KMS-11 (cell line): ENCODE measurements around the gene OPRM1.

ENCODE experiments used
- H2AFZ ChIP-seq: fragments of 200-600 bp; sonication (generic); 2 replicates; pipeline ENCODE4 v1.6.1; 2016; ENCODE audit warnings: antibody characterized with exemption, mixed run types, low read depth
- H3K27ac ChIP-seq: fragments of 200-600 bp; sonication (generic); 2 replicates; pipeline ENCODE4 v1.6.1; 2016; ENCODE audit warnings: mild to moderate bottlenecking, mixed run types
- H3K27me3 ChIP-seq: fragments of 200-600 bp; sonication (generic); 2 replicates; pipeline ENCODE4 v1.6.1; 2017; ENCODE audit warnings: mild to moderate bottlenecking, low read depth, mixed run types, moderate library complexity; ENCODE audit not compliant: insufficient read depth
- H3K36me3 ChIP-seq: fragments of 200-600 bp; sonication (generic); 2 replicates; pipeline ENCODE4 v1.6.1; 2017; ENCODE audit warnings: mild to moderate bottlenecking, mixed run types; ENCODE audit not compliant: insufficient read depth
- H3K4me1 ChIP-seq: fragments of 200-600 bp; sonication (generic); 2 replicates; pipeline ENCODE4 v1.6.1; 2016; ENCODE audit warnings: mild to moderate bottlenecking, low read depth, mixed run types; ENCODE audit not compliant: poor library complexity, severe bottlenecking
- H3K4me2 ChIP-seq: fragments of 200-600 bp; sonication (generic); 2 replicates; pipeline ENCODE4 v1.7.0; 2016; ENCODE audit warnings: mild to moderate bottlenecking, mixed run types
- H3K4me3 ChIP-seq: fragments of 200-600 bp; sonication (generic); IDR thresholded peaks from 2 replicates; pipeline ENCODE4 v1.6.1; 2017; ENCODE audit warnings: low read depth, low read length, mixed read lengths; ENCODE audit not compliant: insufficient read depth
- H3K79me2 ChIP-seq: fragments of 200-600 bp; sonication (generic); 2 replicates; pipeline ENCODE4 v1.6.1; 2016; ENCODE audit warnings: low read depth, mixed run types; ENCODE audit not compliant: insufficient read depth
- H3K9ac ChIP-seq: fragments of 200-600 bp; sonication (generic); 2 replicates; pipeline ENCODE4 v1.6.1; 2016; ENCODE audit warnings: mild to moderate bottlenecking, mixed run types
- H4K20me1 ChIP-seq: fragments of 200-600 bp; sonication (generic); 2 replicates; pipeline ENCODE4 v1.6.1; 2016; ENCODE audit warnings: mild to moderate bottlenecking, mixed run types; ENCODE audit not compliant: insufficient read depth
- CTCF ChIP-seq: fragments of 200-600 bp; sonication (generic); conservative IDR thresholded peaks from 2 replicates; pipeline ENCODE4 v1.6.1; 2017; ENCODE audit warnings: low read depth, mild to moderate bottlenecking, antibody characterized with exemption, low read length, moderate library complexity, mixed read lengths

OPRM1 gene

GRCh38 chr6:154106251-154106650 is 67.2 kb downstream of the OPRM1 start:
- Histone ChIP-seq H3K27ac (no peak overlapping the region), H3K4me1 (no peaks in the 10 kb centered on the region), H3K4me3 (no peak overlapping the region), H3K4me2 (no peak overlapping the region), H3K27me3 (no peaks in the 10 kb centered on the region), H2AFZ (no peak overlapping the region), H3K36me3 (no peaks in the 10 kb centered on the region), H4K20me1 (no peaks in the 10 kb centered on the region), H3K9ac (no peak overlapping the region), H3K79me2 (no peaks in the 10 kb centered on the region)
- TF ChIP-seq CTCF, result no peak

GRCh38 chr6:154111025-154111424 is 72.0 kb downstream of the OPRM1 start:
- H3K9ac ChIP-seq, result no peak overlapping the region
- no peaks in the 10 kb centered on the region for H3K79me2 ChIP-seq
- no peak overlapping the region for H3K4me3 ChIP-seq
- no peak overlapping the region for H3K27ac ChIP-seq
- H4K20me1 ChIP-seq, result no peaks in the 10 kb centered on the region
- H2AFZ ChIP-seq, result no peak overlapping the region
- H3K4me2 ChIP-seq, result no peak overlapping the region
- no peak for TF ChIP-seq CTCF
- H3K4me1 ChIP-seq, result no peaks in the 10 kb centered on the region
- no peaks in the 10 kb centered on the region for H3K27me3 ChIP-seq
- H3K36me3 ChIP-seq, result no peaks in the 10 kb centered on the region

GRCh38 chr6:154112181-154112809 is 73.3 kb downstream of the OPRM1 start:
- no peaks in the 10 kb centered on the region for H3K4me1 ChIP-seq
- no peaks in the 10 kb centered on the region for H3K79me2 ChIP-seq
- no peak for TF ChIP-seq CTCF
- no peaks in the 10 kb centered on the region for H4K20me1 ChIP-seq
- no peak overlapping the region for H3K9ac ChIP-seq
- H3K4me2 ChIP-seq, result no peak overlapping the region
- H3K4me3 ChIP-seq, result no peak overlapping the region
- H3K36me3 ChIP-seq, result no peaks in the 10 kb centered on the region
- H3K27me3 ChIP-seq, result no peaks in the 10 kb centered on the region
- H2AFZ ChIP-seq, result no peak overlapping the region
- H3K27ac ChIP-seq, result no peak overlapping the region

GRCh38 chr6:154113392-154113791 is 74.4 kb downstream of the OPRM1 start:
- Histone ChIP-seq H3K4me1 (no peaks in the 10 kb centered on the region), H3K9ac (no peak overlapping the region), H3K36me3 (no peaks in the 10 kb centered on the region), H3K27ac (no peak overlapping the region), H4K20me1 (no peaks in the 10 kb centered on the region), H3K4me2 (no peak overlapping the region), H3K27me3 (no peaks in the 10 kb centered on the region), H3K79me2 (no peaks in the 10 kb centered on the region), H3K4me3 (no peak overlapping the region), H2AFZ (no peak overlapping the region)
- TF ChIP-seq CTCF, result no peak
